GM23338 (cell line): ENCODE results near the gene ASPSCR1. TPM values are rescaled to one million over a fixed set of nuclear protein-coding genes. Genes with fewer than 3 reads are reported as not detected.

Experiments
- ATAC-seq: fragments of 200-7000 bp; cut with Tn5 transposase; 3 replicates; pipeline ENCODE4 v1.9.1; 2020
- DNase-seq: peaks from one replicate; pipeline ENCODE4 v3.0.0-alpha.2; 2015; ENCODE audit warnings: low spot score
- H2AFZ ChIP-seq: fragments of 200-600 bp; sonication (generic); 2 replicates; pipeline ENCODE4 v1.8.0; 2016; ENCODE audit warnings: antibody characterized with exemption, mild to moderate bottlenecking, moderate library complexity
- H3F3A ChIP-seq: fragments of 200-600 bp; sonication (generic); replicated peaks from 2 replicates; pipeline ENCODE4 v1.8.0; 2017; ENCODE audit warnings: antibody characterized with exemption, mixed run types, low read depth
- H3K27ac ChIP-seq: fragments of 200-600 bp; sonication (generic); 2 replicates; pipeline ENCODE4 v1.6.1; 2016; ENCODE audit warnings: low read depth
- H3K27me3 ChIP-seq: fragments of 200-600 bp; sonication (generic); 2 replicates; pipeline ENCODE4 v1.8.0; 2016; ENCODE audit warnings: mild to moderate bottlenecking, mixed run types, moderate library complexity; ENCODE audit not compliant: insufficient read depth
- H3K36me3 ChIP-seq: fragments of 200-600 bp; sonication (generic); 2 replicates; pipeline ENCODE4 v1.8.0; 2016; ENCODE audit warnings: mild to moderate bottlenecking; ENCODE audit not compliant: insufficient read depth
- H3K4me1 ChIP-seq: fragments of 200-600 bp; sonication (generic); 2 replicates; pipeline ENCODE4 v1.8.0; 2016; ENCODE audit warnings: mild to moderate bottlenecking, moderate library complexity; ENCODE audit not compliant: insufficient read depth
- H3K4me2 ChIP-seq: fragments of 200-600 bp; sonication (generic); 2 replicates; pipeline ENCODE4 v1.7.1; 2017; ENCODE audit warnings: mixed run types
- H3K4me3 ChIP-seq: fragments of 200-600 bp; sonication (generic); 2 replicates; pipeline ENCODE4 v1.6.1; 2016; ENCODE audit warnings: mixed run types
- H3K79me2 ChIP-seq: fragments of 200-600 bp; sonication (generic); replicated peaks from 2 replicates; pipeline ENCODE4 v1.8.0; 2017; ENCODE audit warnings: mild to moderate bottlenecking; ENCODE audit not compliant: insufficient read depth
- H3K9me2 ChIP-seq: fragments of 200-600 bp; sonication (generic); 2 replicates; pipeline ENCODE4 v1.8.0; 2017; ENCODE audit not compliant: insufficient read depth
- H4K20me1 ChIP-seq: fragments of 200-600 bp; sonication (generic); replicated peaks from 2 replicates; pipeline ENCODE4 v1.8.0; 2017; ENCODE audit warnings: mild to moderate bottlenecking; ENCODE audit not compliant: insufficient read depth
- H3K27ac Mint-ChIP-seq: 2 replicates; pipeline ENCODE4 v1.8.0; 2020; ENCODE audit warnings: inconsistent platforms, mild to moderate bottlenecking, moderate library complexity, mixed read lengths
- H3K27me3 Mint-ChIP-seq: 3 replicates; pipeline ENCODE4 v1.8.0; 2022; ENCODE audit warnings: low read depth, mild to moderate bottlenecking, moderate library complexity, mixed read lengths, inconsistent platforms; ENCODE audit not compliant: insufficient read depth, poor library complexity
- H3K36me3 Mint-ChIP-seq: 3 replicates; pipeline ENCODE4 v1.8.0; 2021; ENCODE audit warnings: low read depth, mild to moderate bottlenecking, inconsistent platforms, moderate library complexity, mixed read lengths
- H3K4me1 Mint-ChIP-seq: 3 replicates; pipeline ENCODE4 v1.8.0; 2020; ENCODE audit warnings: mild to moderate bottlenecking, inconsistent platforms, mixed read lengths
- H3K4me3 Mint-ChIP-seq: 3 replicates; pipeline ENCODE4 v1.8.0; 2021; ENCODE audit warnings: moderate library complexity, mild to moderate bottlenecking, inconsistent platforms, mixed read lengths
- H3K9me3 Mint-ChIP-seq: 3 replicates; pipeline ENCODE4 v1.8.0; 2020; ENCODE audit warnings: moderate library complexity, mild to moderate bottlenecking, inconsistent platforms, mixed read lengths
- EZH2 ChIP-seq: fragments of 200-600 bp; sonication (generic); IDR thresholded peaks from one replicate; pipeline ENCODE4 v1.8.0; 2017; ENCODE audit warnings: antibody characterized with exemption, mild to moderate bottlenecking, low read depth; ENCODE audit not compliant: unreplicated experiment
- JUNB ChIP-seq: IDR thresholded peaks from one replicate; pipeline ENCODE4 v1.6.1; 2016; ENCODE audit warnings: antibody characterized with exemption; ENCODE audit not compliant: unreplicated experiment
- NANOG ChIP-seq: IDR thresholded peaks from 2 replicates; pipeline ENCODE4 v1.6.1; 2016; ENCODE audit warnings: antibody characterized with exemption, borderline replicate concordance
- POLR2AphosphoS5 ChIP-seq: IDR thresholded peaks from 2 replicates; pipeline ENCODE4 v1.6.1; 2016; ENCODE audit warnings: antibody characterized with exemption, low read depth
- STAT1 ChIP-seq: IDR thresholded peaks from one replicate; pipeline ENCODE4 v1.6.1; 2016; ENCODE audit warnings: antibody characterized with exemption; ENCODE audit not compliant: unreplicated experiment
- polyA plus RNA-seq: library from polyadenylated mRNA; unstranded; fragments of >200 nt; fragmentation: Nextera tagmentation; extraction: Ambion mirVana; gene quantifications from 2 replicates; pipeline ENCODE4 v1.2.1, GENCODE V29; 2016
- total RNA-seq: library from RNA; depleted of rRNA; stranded (reverse); fragments of >200 nt; shearing (Covaris generic); gene quantifications from 2 replicates; pipeline ENCODE4 v1.2.3, GENCODE V29; 2014
- TF ChIP-seq, protein P1 (sequence below): fragments of 250-450 bp; sonication (Bioruptor Pico); IDR thresholded peaks from 2 replicates; pipeline ENCODE4 v1.5.0; 2020; ENCODE audit warnings: mild to moderate bottlenecking, moderate library complexity
- TF ChIP-seq, protein P2 (sequence below): IDR thresholded peaks from 2 replicates; pipeline ENCODE4 v1.6.1; 2016; ENCODE audit warnings: antibody characterized with exemption

ASPSCR1 gene
- total and polyA plus RNA-seq, 2 experiments from 2014 or later = 44.2 to 46.9 TPM

DNA sequence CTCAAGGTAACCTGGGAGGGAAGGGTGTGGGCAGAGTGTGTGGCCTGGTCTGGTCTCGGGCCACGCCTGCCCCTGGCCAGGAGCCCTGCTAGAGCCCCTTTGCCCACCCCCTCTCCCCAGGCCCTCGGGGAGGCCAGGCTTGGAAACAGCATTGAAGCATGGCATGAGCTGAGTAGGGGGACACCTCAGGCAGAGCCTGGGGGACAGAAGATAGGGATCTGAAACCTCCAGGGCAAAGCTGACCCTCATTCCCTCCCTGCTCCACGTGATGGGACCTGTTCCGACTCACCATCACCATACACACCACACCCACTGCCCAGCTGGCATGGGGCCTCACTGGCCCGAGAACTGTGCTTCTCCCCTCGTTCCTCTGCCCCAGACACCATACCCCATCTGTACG lies 71.7 kb downstream of the ASPSCR1 start:
- Mint-ChIP-seq H3K4me3 (no peak overlapping the region), H3K4me1 (no peaks in the 10 kb centered on the region; the same call in 2 of the 3 replicates), H3K9me3 (no peaks in the 10 kb centered on the region), H3K36me3 (peaks cover 8% of the 10 kb centered on the region), H3K27ac (no peak overlapping the region), H3K27me3 (peaks cover 11% of the 10 kb centered on the region)
- Histone ChIP-seq H3K4me1 (no peaks in the 10 kb centered on the region), H3K4me2 (no peak overlapping the region), H4K20me1 (peaks cover 8% of the 10 kb centered on the region; the same call in 1 of the 2 replicates), H3F3A (0 out of 2 replicates have a peak, but pooled peaks cover 6% of the 10 kb centered on the region), H3K9me2 (no peaks in the 10 kb centered on the region), H3K27me3 (no peaks in the 10 kb centered on the region), H3K79me2 (peaks cover 9% of the 10 kb centered on the region; the same call in 1 of the 2 replicates), H3K36me3 (no peaks in the 10 kb centered on the region), H3K4me3 (no peak overlapping the region), H2AFZ (no peak overlapping the region), H3K27ac (no peak overlapping the region)
- DNase-seq (no peak), ATAC-seq (no peak)
- no peak for TF ChIP-seq JUNB
- no peak for TF ChIP-seq STAT1
- TF ChIP-seq, protein P1, sequence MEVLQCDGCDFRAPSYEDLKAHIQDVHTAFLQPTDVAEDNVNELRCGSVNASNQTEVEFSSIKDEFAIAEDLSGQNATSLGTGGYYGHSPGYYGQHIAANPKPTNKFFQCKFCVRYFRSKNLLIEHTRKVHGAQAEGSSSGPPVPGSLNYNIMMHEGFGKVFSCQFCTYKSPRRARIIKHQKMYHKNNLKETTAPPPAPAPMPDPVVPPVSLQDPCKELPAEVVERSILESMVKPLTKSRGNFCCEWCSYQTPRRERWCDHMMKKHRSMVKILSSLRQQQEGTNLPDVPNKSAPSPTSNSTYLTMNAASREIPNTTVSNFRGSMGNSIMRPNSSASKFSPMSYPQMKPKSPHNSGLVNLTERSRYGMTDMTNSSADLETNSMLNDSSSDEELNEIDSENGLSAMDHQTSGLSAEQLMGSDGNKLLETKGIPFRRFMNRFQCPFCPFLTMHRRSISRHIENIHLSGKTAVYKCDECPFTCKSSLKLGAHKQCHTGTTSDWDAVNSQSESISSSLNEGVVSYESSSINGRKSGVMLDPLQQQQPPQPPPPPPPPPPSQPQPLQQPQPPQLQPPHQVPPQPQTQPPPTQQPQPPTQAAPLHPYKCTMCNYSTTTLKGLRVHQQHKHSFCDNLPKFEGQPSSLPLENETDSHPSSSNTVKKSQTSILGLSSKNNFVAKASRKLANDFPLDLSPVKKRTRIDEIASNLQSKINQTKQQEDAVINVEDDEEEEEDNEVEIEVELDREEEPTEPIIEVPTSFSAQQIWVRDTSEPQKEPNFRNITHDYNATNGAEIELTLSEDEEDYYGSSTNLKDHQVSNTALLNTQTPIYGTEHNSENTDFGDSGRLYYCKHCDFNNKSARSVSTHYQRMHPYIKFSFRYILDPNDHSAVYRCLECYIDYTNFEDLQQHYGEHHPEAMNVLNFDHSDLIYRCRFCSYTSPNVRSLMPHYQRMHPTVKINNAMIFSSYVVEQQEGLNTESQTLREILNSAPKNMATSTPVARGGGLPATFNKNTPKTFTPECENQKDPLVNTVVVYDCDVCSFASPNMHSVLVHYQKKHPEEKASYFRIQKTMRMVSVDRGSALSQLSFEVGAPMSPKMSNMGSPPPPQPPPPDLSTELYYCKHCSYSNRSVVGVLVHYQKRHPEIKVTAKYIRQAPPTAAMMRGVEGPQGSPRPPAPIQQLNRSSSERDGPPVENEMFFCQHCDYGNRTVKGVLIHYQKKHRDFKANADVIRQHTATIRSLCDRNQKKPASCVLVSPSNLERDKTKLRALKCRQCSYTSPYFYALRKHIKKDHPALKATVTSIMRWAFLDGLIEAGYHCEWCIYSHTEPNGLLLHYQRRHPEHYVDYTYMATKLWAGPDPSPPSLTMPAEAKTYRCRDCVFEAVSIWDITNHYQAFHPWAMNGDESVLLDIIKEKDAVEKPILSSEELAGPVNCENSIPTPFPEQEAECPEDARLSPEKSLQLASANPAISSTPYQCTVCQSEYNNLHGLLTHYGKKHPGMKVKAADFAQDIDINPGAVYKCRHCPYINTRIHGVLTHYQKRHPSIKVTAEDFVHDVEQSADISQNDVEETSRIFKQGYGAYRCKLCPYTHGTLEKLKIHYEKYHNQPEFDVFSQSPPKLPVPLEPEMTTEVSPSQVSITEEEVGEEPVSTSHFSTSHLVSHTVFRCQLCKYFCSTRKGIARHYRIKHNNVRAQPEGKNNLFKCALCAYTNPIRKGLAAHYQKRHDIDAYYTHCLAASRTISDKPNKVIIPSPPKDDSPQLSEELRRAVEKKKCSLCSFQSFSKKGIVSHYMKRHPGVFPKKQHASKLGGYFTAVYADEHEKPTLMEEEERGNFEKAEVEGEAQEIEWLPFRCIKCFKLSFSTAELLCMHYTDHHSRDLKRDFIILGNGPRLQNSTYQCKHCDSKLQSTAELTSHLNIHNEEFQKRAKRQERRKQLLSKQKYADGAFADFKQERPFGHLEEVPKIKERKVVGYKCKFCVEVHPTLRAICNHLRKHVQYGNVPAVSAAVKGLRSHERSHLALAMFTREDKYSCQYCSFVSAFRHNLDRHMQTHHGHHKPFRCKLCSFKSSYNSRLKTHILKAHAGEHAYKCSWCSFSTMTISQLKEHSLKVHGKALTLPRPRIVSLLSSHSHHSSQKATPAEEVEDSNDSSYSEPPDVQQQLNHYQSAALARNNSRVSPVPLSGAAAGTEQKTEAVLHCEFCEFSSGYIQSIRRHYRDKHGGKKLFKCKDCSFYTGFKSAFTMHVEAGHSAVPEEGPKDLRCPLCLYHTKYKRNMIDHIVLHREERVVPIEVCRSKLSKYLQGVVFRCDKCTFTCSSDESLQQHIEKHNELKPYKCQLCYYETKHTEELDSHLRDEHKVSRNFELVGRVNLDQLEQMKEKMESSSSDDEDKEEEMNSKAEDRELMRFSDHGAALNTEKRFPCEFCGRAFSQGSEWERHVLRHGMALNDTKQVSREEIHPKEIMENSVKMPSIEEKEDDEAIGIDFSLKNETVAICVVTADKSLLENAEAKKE = no peak
- TF ChIP-seq EZH2 = no peak
- TF ChIP-seq NANOG = no peak
- TF ChIP-seq POLR2AphosphoS5 = no peak
- TF ChIP-seq, protein P2, sequence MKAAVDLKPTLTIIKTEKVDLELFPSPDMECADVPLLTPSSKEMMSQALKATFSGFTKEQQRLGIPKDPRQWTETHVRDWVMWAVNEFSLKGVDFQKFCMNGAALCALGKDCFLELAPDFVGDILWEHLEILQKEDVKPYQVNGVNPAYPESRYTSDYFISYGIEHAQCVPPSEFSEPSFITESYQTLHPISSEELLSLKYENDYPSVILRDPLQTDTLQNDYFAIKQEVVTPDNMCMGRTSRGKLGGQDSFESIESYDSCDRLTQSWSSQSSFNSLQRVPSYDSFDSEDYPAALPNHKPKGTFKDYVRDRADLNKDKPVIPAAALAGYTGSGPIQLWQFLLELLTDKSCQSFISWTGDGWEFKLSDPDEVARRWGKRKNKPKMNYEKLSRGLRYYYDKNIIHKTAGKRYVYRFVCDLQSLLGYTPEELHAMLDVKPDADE = no peak
